GM12878 (cell line): ENCODE data around the gene TNFSF9. TPM values are rescaled to one million over a fixed set of nuclear protein-coding genes. Genes with fewer than 3 reads are reported as not detected.

ENCODE experiments used
- BACH1 ChIP-seq: fragments of 450-650 bp; IDR thresholded peaks from 2 replicates; pipeline ENCODE4 v1.6.1; 2017; ENCODE audit warnings: mild to moderate bottlenecking, borderline replicate concordance
- CHD2 ChIP-seq: IDR thresholded peaks from 2 replicates; pipeline ENCODE4 v1.6.1; 2011; ENCODE audit warnings: low read depth, low read length, improper control_type of control experiment, borderline replicate concordance
- EZH2 ChIP-seq: IDR thresholded peaks from 2 replicates; pipeline ENCODE4 v1.6.1; 2012; ENCODE audit warnings: low read depth, mild to moderate bottlenecking, control low read depth, inconsistent platforms, low read length, borderline replicate concordance; ENCODE audit not compliant: control insufficient read depth
- HDAC6 ChIP-seq: fragments of 200-600 bp; sonication (generic); IDR thresholded peaks from one replicate; pipeline ENCODE4 v1.8.0; 2017; ENCODE audit warnings: antibody characterized with exemption; ENCODE audit not compliant: unreplicated experiment
- IKZF2 ChIP-seq, 2 experiments: fragments of 450-650 bp; IDR thresholded peaks; 2 replicates each; pipeline ENCODE4 v1.6.1; 2017; ENCODE audit warnings: mild to moderate bottlenecking in 2 of 2, moderate library complexity in 2 of 2
- POLR2A ChIP-seq: IDR thresholded peaks from 2 replicates; pipeline ENCODE4 v1.6.1; 2011; ENCODE audit warnings: low read depth, mild to moderate bottlenecking, low read length
- RAD51 ChIP-seq: fragments of 450-650 bp; IDR thresholded peaks from 2 replicates; pipeline ENCODE4 v1.6.1; 2016; ENCODE audit warnings: moderate library complexity, mild to moderate bottlenecking, inconsistent platforms
- RB1 ChIP-seq: fragments of 450-650 bp; formaldehyde crosslinking; IDR thresholded peaks from 2 replicates; pipeline ENCODE4 v1.6.1; 2017; ENCODE audit warnings: mild to moderate bottlenecking, borderline replicate concordance
- RBBP5 ChIP-seq: fragments of 200-600 bp; sonication (generic); conservative IDR thresholded peaks from 2 replicates; pipeline ENCODE4 v1.6.1; 2016
- RUNX3 ChIP-seq: IDR thresholded peaks from 2 replicates; pipeline ENCODE4 v1.6.1; 2012; ENCODE audit warnings: low read length, inconsistent platforms
- SMC3 ChIP-seq: IDR thresholded peaks from 2 replicates; pipeline ENCODE4 v1.6.1; 2011; ENCODE audit warnings: low read length, improper control_type of control experiment, borderline replicate concordance
- SUPT20H ChIP-seq: IDR thresholded peaks from 2 replicates; pipeline ENCODE4 v1.6.1; 2011; ENCODE audit warnings: low read depth, mild to moderate bottlenecking, low read length, moderate library complexity, borderline replicate concordance; ENCODE audit not compliant: control insufficient read depth
- TCF3 ChIP-seq: IDR thresholded peaks from 2 replicates; pipeline ENCODE4 v1.6.1; 2012; ENCODE audit warnings: low read depth, mild to moderate bottlenecking, low read length, borderline replicate concordance; ENCODE audit not compliant: insufficient read depth
- polyA plus RNA-seq, 11 experiments: library from polyadenylated mRNA; depleted of rRNA in 4 of 11; unstranded in 6 of 11; stranded (reverse) in 5 of 11; fragments of >200 nt; fragmentation: Nextera tagmentation in 4 of 11; fragmentation: Illumina TruSeq in 1 of 11; extraction: Ambion mirVana in 4 of 11; extraction: Trizol in 1 of 11; gene quantifications; 1 replicate in 1 of 11; 2 replicates in 10 of 11; pipeline versions ENCODE4 v1.2.1 to v1.2.3, GENCODE V29; 2011 to 2016; ENCODE audit warnings: inconsistent platforms in 2 of 11, missing spikeins in 2 of 11, low read depth in 1 of 11
- total RNA-seq, 4 experiments: library from RNA; depleted of rRNA in 3 of 4; stranded (reverse); fragments of >200 nt in 3 of 4; fragmentation: Illumina TruSeq in 1 of 4; extraction: Trizol in 1 of 4; gene quantifications; 2 replicates each; pipeline versions ENCODE4 v1.2.1 to v1.2.3, GENCODE V29; 2013 to 2021
- TF ChIP-seq, protein P1 (sequence below): fragments of 450-650 bp; IDR thresholded peaks from 2 replicates; pipeline ENCODE4 v1.6.1; 2016; ENCODE audit warnings: mild to moderate bottlenecking
- TF ChIP-seq, protein P2 (sequence below): fragments of 450-650 bp; IDR thresholded peaks from 2 replicates; pipeline ENCODE4 v1.6.1; 2017; ENCODE audit warnings: mild to moderate bottlenecking, moderate library complexity
- TF ChIP-seq, protein P3 (sequence below): fragments of 450-650 bp; IDR thresholded peaks from 2 replicates; pipeline ENCODE4 v1.6.1; 2014; ENCODE audit warnings: mild to moderate bottlenecking
- TF ChIP-seq, protein P4 (sequence below): fragments of 450-650 bp; IDR thresholded peaks from 2 replicates; pipeline ENCODE4 v1.6.1; 2017; ENCODE audit warnings: low read depth, mild to moderate bottlenecking, moderate library complexity
- TF ChIP-seq, protein P5 (sequence below): fragments of 450-650 bp; IDR thresholded peaks from 2 replicates; pipeline ENCODE4 v1.6.1; 2016; ENCODE audit warnings: mild to moderate bottlenecking, moderate library complexity, borderline replicate concordance

TNFSF9 gene
- total and polyA plus RNA-seq, 10 of the 15 experiments (the other 5 are each of a cell fraction or from before 2014, with no cell fraction given) = 6.2 to 75.3 (median 22.1) TPM

DNA sequence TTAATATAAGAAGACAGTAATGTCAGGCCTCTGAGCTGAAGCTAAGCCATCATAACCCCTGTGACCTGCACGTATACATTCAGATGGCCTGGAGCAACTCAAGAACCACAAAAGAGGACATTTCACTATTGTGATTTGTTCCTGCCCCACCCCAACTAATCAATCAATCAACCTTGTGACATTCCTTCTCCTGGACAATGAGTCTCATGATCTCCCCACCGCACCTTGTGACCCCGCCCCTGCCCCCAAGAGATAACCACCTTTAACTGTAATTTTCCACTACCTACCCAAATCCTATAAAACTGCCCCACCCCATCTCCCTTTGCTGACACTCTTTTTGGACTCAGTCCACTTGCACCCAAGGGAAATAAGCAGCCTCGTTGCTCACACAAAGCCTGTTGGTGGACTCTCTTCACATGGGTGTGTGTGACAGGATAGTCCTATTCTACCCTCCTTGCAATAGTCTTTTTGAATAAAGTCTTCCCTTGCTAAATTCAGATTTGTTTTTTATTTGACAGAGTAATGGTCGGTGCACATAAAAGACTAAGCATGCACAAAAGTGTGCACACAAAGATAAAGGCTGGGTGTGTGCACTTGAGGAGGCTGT lies 46.1 kb downstream of the TNFSF9 start (continued):
- TF ChIP-seq, protein P1, sequence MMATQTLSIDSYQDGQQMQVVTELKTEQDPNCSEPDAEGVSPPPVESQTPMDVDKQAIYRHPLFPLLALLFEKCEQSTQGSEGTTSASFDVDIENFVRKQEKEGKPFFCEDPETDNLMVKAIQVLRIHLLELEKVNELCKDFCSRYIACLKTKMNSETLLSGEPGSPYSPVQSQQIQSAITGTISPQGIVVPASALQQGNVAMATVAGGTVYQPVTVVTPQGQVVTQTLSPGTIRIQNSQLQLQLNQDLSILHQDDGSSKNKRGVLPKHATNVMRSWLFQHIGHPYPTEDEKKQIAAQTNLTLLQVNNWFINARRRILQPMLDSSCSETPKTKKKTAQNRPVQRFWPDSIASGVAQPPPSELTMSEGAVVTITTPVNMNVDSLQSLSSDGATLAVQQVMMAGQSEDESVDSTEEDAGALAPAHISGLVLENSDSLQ = peak; percentile 80
- TF ChIP-seq, protein P2, sequence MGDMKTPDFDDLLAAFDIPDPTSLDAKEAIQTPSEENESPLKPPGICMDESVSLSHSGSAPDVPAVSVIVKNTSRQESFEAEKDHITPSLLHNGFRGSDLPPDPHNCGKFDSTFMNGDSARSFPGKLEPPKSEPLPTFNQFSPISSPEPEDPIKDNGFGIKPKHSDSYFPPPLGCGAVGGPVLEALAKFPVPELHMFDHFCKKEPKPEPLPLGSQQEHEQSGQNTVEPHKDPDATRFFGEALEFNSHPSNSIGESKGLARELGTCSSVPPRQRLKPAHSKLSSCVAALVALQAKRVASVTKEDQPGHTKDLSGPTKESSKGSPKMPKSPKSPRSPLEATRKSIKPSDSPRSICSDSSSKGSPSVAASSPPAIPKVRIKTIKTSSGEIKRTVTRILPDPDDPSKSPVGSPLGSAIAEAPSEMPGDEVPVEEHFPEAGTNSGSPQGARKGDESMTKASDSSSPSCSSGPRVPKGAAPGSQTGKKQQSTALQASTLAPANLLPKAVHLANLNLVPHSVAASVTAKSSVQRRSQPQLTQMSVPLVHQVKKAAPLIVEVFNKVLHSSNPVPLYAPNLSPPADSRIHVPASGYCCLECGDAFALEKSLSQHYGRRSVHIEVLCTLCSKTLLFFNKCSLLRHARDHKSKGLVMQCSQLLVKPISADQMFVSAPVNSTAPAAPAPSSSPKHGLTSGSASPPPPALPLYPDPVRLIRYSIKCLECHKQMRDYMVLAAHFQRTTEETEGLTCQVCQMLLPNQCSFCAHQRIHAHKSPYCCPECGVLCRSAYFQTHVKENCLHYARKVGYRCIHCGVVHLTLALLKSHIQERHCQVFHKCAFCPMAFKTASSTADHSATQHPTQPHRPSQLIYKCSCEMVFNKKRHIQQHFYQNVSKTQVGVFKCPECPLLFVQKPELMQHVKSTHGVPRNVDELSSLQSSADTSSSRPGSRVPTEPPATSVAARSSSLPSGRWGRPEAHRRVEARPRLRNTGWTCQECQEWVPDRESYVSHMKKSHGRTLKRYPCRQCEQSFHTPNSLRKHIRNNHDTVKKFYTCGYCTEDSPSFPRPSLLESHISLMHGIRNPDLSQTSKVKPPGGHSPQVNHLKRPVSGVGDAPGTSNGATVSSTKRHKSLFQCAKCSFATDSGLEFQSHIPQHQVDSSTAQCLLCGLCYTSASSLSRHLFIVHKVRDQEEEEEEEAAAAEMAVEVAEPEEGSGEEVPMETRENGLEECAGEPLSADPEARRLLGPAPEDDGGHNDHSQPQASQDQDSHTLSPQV = peak; percentile 97
- TF ChIP-seq TCF3 = peak; percentile 72; the same call in 1 of the 2 replicates
- TF ChIP-seq IKZF2 (IDR thresholded peaks at IDR 0.05) = no peak
- peak; percentile 9 for TF ChIP-seq HDAC6
- TF ChIP-seq, protein P3, sequence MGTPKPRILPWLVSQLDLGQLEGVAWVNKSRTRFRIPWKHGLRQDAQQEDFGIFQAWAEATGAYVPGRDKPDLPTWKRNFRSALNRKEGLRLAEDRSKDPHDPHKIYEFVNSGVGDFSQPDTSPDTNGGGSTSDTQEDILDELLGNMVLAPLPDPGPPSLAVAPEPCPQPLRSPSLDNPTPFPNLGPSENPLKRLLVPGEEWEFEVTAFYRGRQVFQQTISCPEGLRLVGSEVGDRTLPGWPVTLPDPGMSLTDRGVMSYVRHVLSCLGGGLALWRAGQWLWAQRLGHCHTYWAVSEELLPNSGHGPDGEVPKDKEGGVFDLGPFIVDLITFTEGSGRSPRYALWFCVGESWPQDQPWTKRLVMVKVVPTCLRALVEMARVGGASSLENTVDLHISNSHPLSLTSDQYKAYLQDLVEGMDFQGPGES = no peak
- no peak for TF ChIP-seq RBBP5
- TF ChIP-seq BACH1 = 0 out of 2 replicates have a peak, but pooled peaks have one; percentile 51
- TF ChIP-seq SMC3 = no peak
- no peak for TF ChIP-seq SUPT20H
- TF ChIP-seq RUNX3 = no peak
- TF ChIP-seq, protein P4, sequence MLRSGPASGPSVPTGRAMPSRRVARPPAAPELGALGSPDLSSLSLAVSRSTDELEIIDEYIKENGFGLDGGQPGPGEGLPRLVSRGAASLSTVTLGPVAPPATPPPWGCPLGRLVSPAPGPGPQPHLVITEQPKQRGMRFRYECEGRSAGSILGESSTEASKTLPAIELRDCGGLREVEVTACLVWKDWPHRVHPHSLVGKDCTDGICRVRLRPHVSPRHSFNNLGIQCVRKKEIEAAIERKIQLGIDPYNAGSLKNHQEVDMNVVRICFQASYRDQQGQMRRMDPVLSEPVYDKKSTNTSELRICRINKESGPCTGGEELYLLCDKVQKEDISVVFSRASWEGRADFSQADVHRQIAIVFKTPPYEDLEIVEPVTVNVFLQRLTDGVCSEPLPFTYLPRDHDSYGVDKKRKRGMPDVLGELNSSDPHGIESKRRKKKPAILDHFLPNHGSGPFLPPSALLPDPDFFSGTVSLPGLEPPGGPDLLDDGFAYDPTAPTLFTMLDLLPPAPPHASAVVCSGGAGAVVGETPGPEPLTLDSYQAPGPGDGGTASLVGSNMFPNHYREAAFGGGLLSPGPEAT = no peak
- TF ChIP-seq CHD2 = no peak
- no peak for TF ChIP-seq EZH2
- TF ChIP-seq RB1 = no peak; the same call in 1 of the 2 replicates
- TF ChIP-seq, protein P5, sequence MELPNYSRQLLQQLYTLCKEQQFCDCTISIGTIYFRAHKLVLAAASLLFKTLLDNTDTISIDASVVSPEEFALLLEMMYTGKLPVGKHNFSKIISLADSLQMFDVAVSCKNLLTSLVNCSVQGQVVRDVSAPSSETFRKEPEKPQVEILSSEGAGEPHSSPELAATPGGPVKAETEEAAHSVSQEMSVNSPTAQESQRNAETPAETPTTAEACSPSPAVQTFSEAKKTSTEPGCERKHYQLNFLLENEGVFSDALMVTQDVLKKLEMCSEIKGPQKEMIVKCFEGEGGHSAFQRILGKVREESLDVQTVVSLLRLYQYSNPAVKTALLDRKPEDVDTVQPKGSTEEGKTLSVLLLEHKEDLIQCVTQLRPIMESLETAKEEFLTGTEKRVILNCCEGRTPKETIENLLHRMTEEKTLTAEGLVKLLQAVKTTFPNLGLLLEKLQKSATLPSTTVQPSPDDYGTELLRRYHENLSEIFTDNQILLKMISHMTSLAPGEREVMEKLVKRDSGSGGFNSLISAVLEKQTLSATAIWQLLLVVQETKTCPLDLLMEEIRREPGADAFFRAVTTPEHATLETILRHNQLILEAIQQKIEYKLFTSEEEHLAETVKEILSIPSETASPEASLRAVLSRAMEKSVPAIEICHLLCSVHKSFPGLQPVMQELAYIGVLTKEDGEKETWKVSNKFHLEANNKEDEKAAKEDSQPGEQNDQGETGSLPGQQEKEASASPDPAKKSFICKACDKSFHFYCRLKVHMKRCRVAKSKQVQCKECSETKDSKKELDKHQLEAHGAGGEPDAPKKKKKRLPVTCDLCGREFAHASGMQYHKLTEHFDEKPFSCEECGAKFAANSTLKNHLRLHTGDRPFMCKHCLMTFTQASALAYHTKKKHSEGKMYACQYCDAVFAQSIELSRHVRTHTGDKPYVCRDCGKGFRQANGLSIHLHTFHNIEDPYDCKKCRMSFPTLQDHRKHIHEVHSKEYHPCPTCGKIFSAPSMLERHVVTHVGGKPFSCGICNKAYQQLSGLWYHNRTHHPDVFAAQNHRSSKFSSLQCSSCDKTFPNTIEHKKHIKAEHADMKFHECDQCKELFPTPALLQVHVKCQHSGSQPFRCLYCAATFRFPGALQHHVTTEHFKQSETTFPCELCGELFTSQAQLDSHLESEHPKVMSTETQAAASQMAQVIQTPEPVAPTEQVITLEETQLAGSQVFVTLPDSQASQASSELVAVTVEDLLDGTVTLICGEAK = peak; percentile 56; the same call in 1 of the 2 replicates
- TF ChIP-seq RAD51 = peak; percentile 32; the same call in 1 of the 2 replicates
- TF ChIP-seq POLR2A = no peak
